Activated T-helper 17 cell treated with anti-CD3 and anti-CD28 coated beads, Interleukin-2, amount 50 U/mL, for 72 hours (primary cell): ENCODE measurements around the gene RAB30. TPM values are rescaled to one million over a fixed set of nuclear protein-coding genes. Genes with fewer than 3 reads are reported as not detected.
A peak's percentile ranks its signal among the peaks of the same experiment; 100 is the strongest.

Experiments
- ATAC-seq: fragments of 150-1000 bp; cut with Tn5 transposase; replicated peaks from 2 replicates; pipeline ENCODE4 v1.10.0; 2021; ENCODE audit warnings: mild to moderate bottlenecking, moderate library complexity
- H3K27ac Mint-ChIP-seq: one replicate; pipeline ENCODE4 v1.8.0; 2022; ENCODE audit warnings: mixed read lengths
- H3K27me3 Mint-ChIP-seq: one replicate; pipeline ENCODE4 v1.8.0; 2022; ENCODE audit warnings: mixed read lengths
- H3K36me3 Mint-ChIP-seq: one replicate; pipeline ENCODE4 v1.8.0; 2022; ENCODE audit warnings: low read depth, mild to moderate bottlenecking, mixed read lengths
- H3K4me1 Mint-ChIP-seq: one replicate; pipeline ENCODE4 v1.8.0; 2022; ENCODE audit warnings: mixed read lengths
- H3K4me3 Mint-ChIP-seq: one replicate; pipeline ENCODE4 v1.8.0; 2022; ENCODE audit warnings: mild to moderate bottlenecking, mixed read lengths
- H3K9me3 Mint-ChIP-seq: one replicate; pipeline ENCODE4 v1.8.0; 2022; ENCODE audit warnings: mixed read lengths
- total RNA-seq, 2 donors: library from RNA; stranded (reverse); gene quantifications; one replicate each; pipeline ENCODE4 v1.2.3, GENCODE V29; 2022

RAB30 gene
- total RNA-seq, 2 donors from 2014 or later = 7.0 to 8.7 TPM

GRCh38 chr11:83087035-83087434, 15.3 kb upstream of the RAB30 start:
- Mint-ChIP-seq H3K27ac (no peak overlapping the region), H3K4me1 (no peaks in the 10 kb centered on the region), H3K9me3 (no peaks in the 10 kb centered on the region), H3K27me3 (no peaks in the 10 kb centered on the region), H3K4me3 (no peak overlapping the region), H3K36me3 (no peaks in the 10 kb centered on the region)
- no peak for ATAC-seq

GRCh38 chr11:83079820-83080219, 8.1 kb upstream of the RAB30 start:
- H3K4me1 Mint-ChIP-seq = peaks cover 5% of the 10 kb centered on the region
- H3K36me3 Mint-ChIP-seq = peaks cover 24% of the 10 kb centered on the region
- H3K27ac Mint-ChIP-seq = no peak overlapping the region
- H3K27me3 Mint-ChIP-seq = no peaks in the 10 kb centered on the region
- no peaks in the 10 kb centered on the region for H3K9me3 Mint-ChIP-seq
- no peak for ATAC-seq
- H3K4me3 Mint-ChIP-seq = no peak overlapping the region

DNA sequence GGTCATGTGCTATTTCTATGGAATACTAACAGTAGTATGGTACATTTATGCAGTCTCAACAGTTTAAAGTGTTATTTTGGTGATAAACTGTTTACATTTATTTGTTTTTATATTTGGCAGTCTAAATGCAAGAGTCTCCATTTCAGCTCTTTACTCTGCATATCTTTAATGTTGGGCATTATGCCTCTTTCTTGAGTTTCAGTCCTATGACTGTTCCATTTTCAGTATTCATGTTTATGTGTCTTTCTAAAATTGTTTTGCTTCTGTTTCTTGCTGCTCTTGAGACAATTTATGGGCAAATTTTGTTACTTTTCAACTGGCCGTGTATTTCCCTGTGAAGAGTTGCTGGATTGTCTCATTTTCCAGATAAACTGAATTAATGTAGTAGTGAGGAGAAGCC, 6.6 kb upstream of the RAB30 start:
- Mint-ChIP-seq H3K4me1 (peaks cover 12% of the 10 kb centered on the region), H3K27ac (peak overlapping the region; percentile 3), H3K9me3 (no peaks in the 10 kb centered on the region), H3K4me3 (no peak overlapping the region), H3K27me3 (no peaks in the 10 kb centered on the region), H3K36me3 (peaks cover 24% of the 10 kb centered on the region)
- ATAC-seq = no peak

- Mint-ChIP-seq H3K9me3 (no peaks in the 10 kb centered on the region), H3K4me3 (no peak overlapping the region), H3K27ac (no peak overlapping the region), H3K27me3 (no peaks in the 10 kb centered on the region), H3K4me1 (peaks cover 26% of the 10 kb centered on the region), H3K36me3 (peaks cover 19% of the 10 kb centered on the region)
- ATAC-seq = no peak
These were observed 2.2 kb upstream of the RAB30 start for GRCh38 chr11:83073884-83074283.

- Mint-ChIP-seq H3K36me3 (peaks cover 14% of the 10 kb centered on the region), H3K4me3 (no peak overlapping the region), H3K9me3 (no peaks in the 10 kb centered on the region), H3K4me1 (peaks cover 29% of the 10 kb centered on the region), H3K27ac (no peak overlapping the region), H3K27me3 (no peaks in the 10 kb centered on the region)
- ATAC-seq = no peak
These were observed 1.6 kb upstream of the RAB30 start for GRCh38 chr11:83073258-83073657.

DNA sequence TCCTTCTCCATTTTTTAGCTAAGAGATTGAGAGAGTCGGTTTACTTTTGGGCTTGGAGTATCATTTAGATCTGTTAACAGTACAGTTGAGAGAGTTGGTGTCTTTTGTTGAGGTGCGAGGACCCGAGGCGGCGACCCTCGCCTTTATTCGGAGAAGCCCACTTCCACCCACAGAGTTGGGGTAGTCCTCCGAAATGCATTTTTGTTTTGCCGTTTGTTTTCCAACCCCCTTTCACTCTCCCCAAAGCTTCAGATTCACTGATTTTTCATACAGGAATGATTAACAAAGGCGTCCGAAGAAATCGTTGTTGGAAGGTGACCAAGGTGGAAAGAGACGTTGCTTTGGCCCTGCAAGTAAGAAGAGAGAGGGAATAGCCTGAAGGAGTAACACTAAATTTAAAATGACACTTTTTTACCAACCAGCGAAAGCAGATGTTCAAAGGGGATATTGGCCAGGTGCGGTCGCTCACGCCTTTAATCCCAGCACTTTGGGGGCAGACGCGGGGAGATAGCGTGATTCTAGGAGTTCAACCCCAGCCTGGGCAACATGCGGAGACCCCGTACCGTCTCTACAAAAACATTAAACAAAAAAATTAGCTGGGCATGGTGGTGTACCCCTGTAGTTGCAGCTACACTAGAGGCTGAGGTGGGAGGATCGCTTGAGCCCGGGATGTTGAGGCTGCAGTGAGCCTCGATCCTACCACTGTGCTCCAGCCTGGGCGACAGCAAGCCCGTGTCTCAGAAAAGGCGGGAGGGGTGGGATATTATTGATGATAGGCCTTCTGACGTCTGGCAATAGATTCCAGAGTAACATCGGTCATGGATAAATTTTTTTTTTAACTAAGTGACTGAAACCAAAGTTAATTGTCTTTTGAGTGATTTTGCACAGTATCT, 899 bp upstream of the RAB30 start:
- Mint-ChIP-seq H3K27ac (no peak overlapping the region), H3K9me3 (no peaks in the 10 kb centered on the region)

GRCh38 chr11:83070731-83071566, 748 bp downstream of the RAB30 start:
- Mint-ChIP-seq H3K27ac (no peak overlapping the region), H3K4me1 (peaks cover 29% of the 10 kb centered on the region)

More for the DNA sequence above, 899 bp upstream of the RAB30 start:
- H3K4me3 Mint-ChIP-seq = no peak overlapping the region
- H3K4me1 Mint-ChIP-seq = peaks cover 29% of the 10 kb centered on the region
- no peak for ATAC-seq
- no peaks in the 10 kb centered on the region for H3K27me3 Mint-ChIP-seq
- peaks cover 11% of the 10 kb centered on the region for H3K36me3 Mint-ChIP-seq

DNA sequence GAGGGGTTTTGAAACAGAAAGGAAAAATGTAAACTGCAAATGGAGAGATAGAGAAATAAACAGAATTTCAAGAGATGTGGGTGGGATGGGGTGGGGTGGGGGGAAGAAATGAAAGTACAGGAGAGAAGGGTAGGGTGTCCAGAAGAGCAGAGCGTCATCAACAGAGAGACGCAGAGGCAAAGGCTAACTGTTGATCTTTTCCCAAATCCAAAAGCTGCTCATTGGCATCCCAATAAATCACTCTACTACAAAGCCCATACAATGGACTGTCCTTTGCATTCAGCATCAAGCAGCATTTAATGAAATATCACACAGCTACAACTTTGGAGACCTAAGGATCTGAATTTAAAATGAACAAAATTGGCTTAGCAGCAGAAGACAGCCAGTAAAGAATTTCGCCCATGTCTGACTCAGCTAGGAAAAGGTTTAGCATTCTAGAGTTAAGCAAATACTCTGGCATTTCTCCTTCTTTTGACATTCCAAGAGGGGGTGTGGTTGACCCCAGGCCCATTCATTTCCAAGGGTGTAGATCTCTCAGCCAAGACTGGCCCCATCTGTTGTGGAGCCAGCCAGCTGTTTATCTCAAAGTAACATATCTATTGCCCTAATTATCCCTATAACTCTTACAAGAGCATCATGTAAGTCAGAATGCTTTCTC, 1.5 kb downstream of the RAB30 start:
- Mint-ChIP-seq H3K4me3 (no peak overlapping the region), H3K27me3 (no peaks in the 10 kb centered on the region), H3K36me3 (no peaks in the 10 kb centered on the region), H3K4me1 (peaks cover 29% of the 10 kb centered on the region), H3K9me3 (no peaks in the 10 kb centered on the region), H3K27ac (peak overlapping the region; percentile 75)
- no peak for ATAC-seq

More at GRCh38 chr11:83070731-83071566, 748 bp downstream of the RAB30 start:
- H3K27me3 Mint-ChIP-seq = no peaks in the 10 kb centered on the region
- ATAC-seq = peak; percentile 13
- no peak overlapping the region for H3K4me3 Mint-ChIP-seq
- no peaks in the 10 kb centered on the region for H3K36me3 Mint-ChIP-seq
- no peaks in the 10 kb centered on the region for H3K9me3 Mint-ChIP-seq

DNA sequence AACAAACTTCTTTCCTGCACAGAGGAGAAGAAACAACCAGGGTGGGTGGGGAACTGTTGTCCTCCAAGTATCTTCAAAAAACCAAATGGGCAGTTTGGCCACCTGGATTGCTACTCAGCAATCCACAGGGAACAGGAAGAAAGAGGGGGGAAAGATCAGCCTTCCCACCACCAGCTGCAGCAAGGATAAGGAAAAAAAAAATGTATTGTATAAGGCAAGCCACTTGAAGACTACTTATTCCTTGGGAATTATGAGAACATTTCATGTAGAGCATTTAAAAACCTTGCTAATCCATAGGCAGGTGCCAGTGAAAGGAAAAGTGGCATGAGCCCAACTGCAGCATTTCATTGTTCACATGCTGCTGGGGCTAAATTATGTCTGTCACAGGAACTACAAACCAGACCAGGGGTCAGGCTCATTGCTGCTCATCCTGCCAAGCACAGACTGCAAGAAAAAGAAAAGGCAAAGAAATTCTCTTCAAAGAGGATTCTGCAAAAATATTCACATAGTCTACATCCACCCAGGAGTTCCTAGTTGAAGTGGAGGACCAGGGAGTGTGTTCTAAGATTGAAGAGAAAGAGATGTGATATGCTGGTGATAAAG, 2.2 kb downstream of the RAB30 start:
- no peak for ATAC-seq
- peak overlapping the region; percentile 75 for H3K27ac Mint-ChIP-seq
- no peaks in the 10 kb centered on the region for H3K27me3 Mint-ChIP-seq
- H3K4me3 Mint-ChIP-seq = no peak overlapping the region
- H3K4me1 Mint-ChIP-seq = peaks cover 29% of the 10 kb centered on the region
- no peaks in the 10 kb centered on the region for H3K9me3 Mint-ChIP-seq
- no peaks in the 10 kb centered on the region for H3K36me3 Mint-ChIP-seq

DNA sequence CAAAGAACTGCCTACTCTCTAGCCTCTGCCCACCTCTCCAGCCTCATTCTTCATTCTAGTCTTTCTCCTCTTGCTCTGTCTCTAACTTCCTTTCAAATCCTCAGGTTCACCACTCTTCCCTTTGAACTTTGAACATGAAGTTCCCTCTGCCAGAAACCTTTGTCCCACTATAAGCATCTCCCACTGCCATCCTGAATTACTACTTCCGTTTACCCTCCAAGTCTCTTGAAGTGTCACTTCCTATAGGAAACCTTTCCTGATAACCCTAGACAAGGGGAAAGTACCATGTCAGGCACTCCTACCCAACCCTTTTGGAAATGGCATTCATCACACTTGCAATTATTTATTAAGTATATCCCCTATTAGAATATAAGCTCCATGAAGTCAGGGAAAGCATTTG, 3.1 kb downstream of the RAB30 start:
- H3K36me3 Mint-ChIP-seq = no peaks in the 10 kb centered on the region
- no peaks in the 10 kb centered on the region for H3K27me3 Mint-ChIP-seq
- no peaks in the 10 kb centered on the region for H3K9me3 Mint-ChIP-seq
- H3K4me3 Mint-ChIP-seq = no peak overlapping the region
- no peak for ATAC-seq
- H3K4me1 Mint-ChIP-seq = peaks cover 27% of the 10 kb centered on the region
- H3K27ac Mint-ChIP-seq = no peak overlapping the region

DNA sequence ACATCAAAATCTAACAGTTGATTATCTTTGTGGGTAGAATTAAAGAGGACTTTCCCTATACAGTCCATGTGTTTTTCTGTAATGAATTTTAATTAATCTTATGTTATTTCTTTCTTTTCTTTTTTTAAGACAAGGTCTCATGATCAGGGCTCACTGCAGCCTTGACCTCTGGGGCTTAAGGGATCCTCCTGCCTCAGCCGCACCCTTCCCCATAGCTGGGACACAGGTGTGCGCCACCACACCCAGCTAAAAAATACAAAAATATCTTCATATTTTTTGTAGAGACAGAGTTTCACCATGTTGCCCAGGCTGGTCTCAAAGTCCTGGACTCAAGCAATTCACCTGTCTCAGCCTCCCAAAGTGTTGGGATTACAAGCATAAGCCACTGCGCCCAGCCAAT, 7.7 kb downstream of the RAB30 start:
- H3K36me3 Mint-ChIP-seq = no peaks in the 10 kb centered on the region
- ATAC-seq = no peak
- H3K9me3 Mint-ChIP-seq = no peaks in the 10 kb centered on the region
- peaks cover 30% of the 10 kb centered on the region for H3K4me1 Mint-ChIP-seq
- H3K4me3 Mint-ChIP-seq = peak overlapping the region; percentile 75
- no peak overlapping the region for H3K27ac Mint-ChIP-seq
- no peaks in the 10 kb centered on the region for H3K27me3 Mint-ChIP-seq

DNA sequence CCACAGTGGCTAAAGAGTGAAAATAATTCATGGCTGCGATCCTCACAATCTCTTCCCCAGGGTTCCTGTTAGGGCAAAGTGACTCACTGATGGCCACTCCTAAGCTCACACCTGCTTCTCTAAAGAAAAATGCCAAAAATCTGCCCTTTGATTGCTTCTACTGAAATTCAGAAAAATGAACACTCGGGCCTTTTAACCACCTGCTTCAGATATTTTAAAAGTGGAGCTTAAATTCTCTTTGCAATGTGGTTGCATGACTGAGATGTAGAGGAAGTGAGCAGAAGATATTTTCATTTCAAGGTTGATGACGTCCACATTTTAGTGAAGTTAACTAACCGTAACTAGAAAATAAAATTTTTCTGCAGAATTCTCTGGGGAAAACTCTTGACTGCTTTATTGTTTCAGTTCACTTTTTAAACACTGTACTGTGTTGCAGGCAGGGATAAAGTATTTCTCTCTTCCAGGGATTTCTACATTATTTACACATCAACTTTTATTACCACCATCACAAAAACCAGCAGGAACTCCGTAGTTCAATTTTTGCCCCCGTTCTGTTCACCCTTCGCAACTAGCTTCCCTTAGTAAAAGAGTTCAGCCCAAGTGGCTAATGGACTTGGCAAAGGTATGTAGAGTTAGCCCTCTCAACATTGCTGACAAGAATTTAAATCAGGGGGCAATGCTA, 8.5 kb downstream of the RAB30 start:
- peak; percentile 67 for ATAC-seq
- peaks cover 22% of the 10 kb centered on the region for H3K4me1 Mint-ChIP-seq
- no peaks in the 10 kb centered on the region for H3K36me3 Mint-ChIP-seq
- H3K27ac Mint-ChIP-seq = peak overlapping the region; percentile 82
- H3K27me3 Mint-ChIP-seq = no peaks in the 10 kb centered on the region
- no peaks in the 10 kb centered on the region for H3K9me3 Mint-ChIP-seq
- H3K4me3 Mint-ChIP-seq = peak overlapping the region; percentile 75

GRCh38 chr11:83061883-83062282, 9.8 kb downstream of the RAB30 start:
- Mint-ChIP-seq H3K27ac (peak overlapping the region; percentile 49), H3K9me3 (no peaks in the 10 kb centered on the region), H3K4me3 (peak overlapping the region; percentile 75), H3K27me3 (no peaks in the 10 kb centered on the region), H3K4me1 (peaks cover 22% of the 10 kb centered on the region), H3K36me3 (no peaks in the 10 kb centered on the region)
- peak; percentile 83 for ATAC-seq

DNA sequence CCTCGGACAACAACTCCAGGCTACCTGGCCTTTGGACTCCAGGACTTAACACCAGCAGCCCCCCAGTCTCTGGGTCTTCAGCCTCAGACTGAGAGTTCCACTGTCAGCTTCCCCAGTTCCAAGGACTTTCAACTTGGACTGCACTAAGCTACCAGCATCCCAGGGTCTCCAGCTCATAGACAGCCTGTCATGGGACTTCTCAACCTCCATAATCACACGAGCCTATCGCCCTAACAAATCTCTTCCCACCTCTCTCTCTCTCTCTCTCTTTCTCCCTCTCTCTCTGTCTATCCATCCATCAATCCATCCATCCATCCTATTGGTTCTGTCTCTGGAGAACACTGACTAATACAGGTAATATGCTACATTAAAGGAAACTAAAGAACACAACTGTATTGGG, 10.7 kb downstream of the RAB30 start:
- ATAC-seq = no peak
- no peaks in the 10 kb centered on the region for H3K36me3 Mint-ChIP-seq
- no peak overlapping the region for H3K27ac Mint-ChIP-seq
- no peak overlapping the region for H3K4me3 Mint-ChIP-seq
- no peaks in the 10 kb centered on the region for H3K27me3 Mint-ChIP-seq
- peaks cover 3% of the 10 kb centered on the region for H3K9me3 Mint-ChIP-seq
- H3K4me1 Mint-ChIP-seq = peaks cover 26% of the 10 kb centered on the region
